ENCODE data around the gene FAM228B. TPM values are rescaled to one million over a fixed set of nuclear protein-coding genes. Genes with fewer than 3 reads are reported as not detected.
"Not testable (repeated sequence)": the region's sequence is repeated elsewhere in the genome, so short reads cannot be mapped to it uniquely, and the experiment has no call there.

Gene FAM228B
- polyA plus RNA-seq, 5 donors = 22.2 to 30.6 (median 27.3) TPM

GRCh38 chr2:24158131-24158530, 34.9 kb downstream of the FAM228B start:
- DNase-seq = no peak

GRCh38 chr2:24159708-24160107, 36.4 kb downstream of the FAM228B start:
- no peak for DNase-seq

- no peak for DNase-seq
Measured at GRCh38 chr2:24160761-24161160, 37.5 kb downstream of the FAM228B start.

- no peak for DNase-seq
Measured at GRCh38 chr2:24162494-24162893, 39.2 kb downstream of the FAM228B start.

GRCh38 chr2:24163186-24163585, 39.9 kb downstream of the FAM228B start:
- no peak for DNase-seq

GRCh38 chr2:24163601-24164000, 40.3 kb downstream of the FAM228B start:
- no peak for DNase-seq

GRCh38 chr2:24164416-24164973, 41.2 kb downstream of the FAM228B start:
- DNase-seq = no peak

GRCh38 chr2:24169023-24169422, 45.8 kb downstream of the FAM228B start:
- no peak for DNase-seq

- no peak for DNase-seq
Measured at GRCh38 chr2:24174851-24175277, 51.6 kb downstream of the FAM228B start, which contains the start of gene FAM228A. TSS of gene FAM228A (plus strand) at chr2:24175053. CDS start at chr2:24175481, 428 bp downstream.

GRCh38 chr2:24175631-24176187, 52.4 kb downstream of the FAM228B start:
- DNase-seq = no peak

- DNase-seq = no peak
Measured at GRCh38 chr2:24176326-24176725, 53.1 kb downstream of the FAM228B start.

GRCh38 chr2:24179683-24180082, 56.4 kb downstream of the FAM228B start:
- no peak for DNase-seq

GRCh38 chr2:24181849-24182248, 58.6 kb downstream of the FAM228B start:
- DNase-seq = no peak

GRCh38 chr2:24182507-24182906, 59.2 kb downstream of the FAM228B start:
- DNase-seq = no peak

GRCh38 chr2:24183366-24184069, 60.2 kb downstream of the FAM228B start:
- DNase-seq = peak; percentile 42 to 45

GRCh38 chr2:24189551-24189950, 66.3 kb downstream of the FAM228B start:
- no peak for DNase-seq

GRCh38 chr2:24190503-24190902, 67.2 kb downstream of the FAM228B start:
- DNase-seq = no peak

- no peak for DNase-seq
Measured at GRCh38 chr2:24191156-24191555, 67.9 kb downstream of the FAM228B start.

GRCh38 chr2:24191848-24192247, 68.6 kb downstream of the FAM228B start:
- no peak for DNase-seq

GRCh38 chr2:24197213-24197612, 73.9 kb downstream of the FAM228B start:
- DNase-seq = not testable (repeated sequence)

- no peak for DNase-seq
Measured at GRCh38 chr2:24199968-24200590, 76.8 kb downstream of the FAM228B start.

- no peak for DNase-seq
Measured at GRCh38 chr2:24200799-24201198, 77.5 kb downstream of the FAM228B start.

Measured in right lung (tissue), 5 donors.